Measurements from ENCODE around the gene MAMDC4.

The MAMDC4 gene

DNA sequence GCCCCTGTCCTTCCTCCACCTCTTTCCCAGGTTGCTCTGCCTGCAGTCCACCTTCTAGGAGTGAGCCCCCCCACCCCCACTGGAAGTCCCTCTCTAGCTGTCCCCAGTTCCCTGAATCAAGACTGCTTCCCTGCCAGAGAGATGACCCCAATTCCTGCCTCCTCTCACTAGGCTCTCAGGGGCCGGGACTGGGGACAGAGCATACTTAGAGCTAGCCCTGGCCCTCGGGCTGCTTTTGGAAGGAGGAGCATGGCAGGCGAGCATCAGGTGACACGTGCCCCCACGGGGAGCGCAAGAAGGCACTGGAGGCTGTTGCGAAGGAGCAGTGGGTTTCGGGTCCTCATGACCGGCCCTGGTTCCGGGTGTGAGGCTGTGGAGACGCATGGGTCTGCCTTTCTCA is 43.9 kb downstream of the MAMDC4 start:
- no peak for DNase-seq

DNA sequence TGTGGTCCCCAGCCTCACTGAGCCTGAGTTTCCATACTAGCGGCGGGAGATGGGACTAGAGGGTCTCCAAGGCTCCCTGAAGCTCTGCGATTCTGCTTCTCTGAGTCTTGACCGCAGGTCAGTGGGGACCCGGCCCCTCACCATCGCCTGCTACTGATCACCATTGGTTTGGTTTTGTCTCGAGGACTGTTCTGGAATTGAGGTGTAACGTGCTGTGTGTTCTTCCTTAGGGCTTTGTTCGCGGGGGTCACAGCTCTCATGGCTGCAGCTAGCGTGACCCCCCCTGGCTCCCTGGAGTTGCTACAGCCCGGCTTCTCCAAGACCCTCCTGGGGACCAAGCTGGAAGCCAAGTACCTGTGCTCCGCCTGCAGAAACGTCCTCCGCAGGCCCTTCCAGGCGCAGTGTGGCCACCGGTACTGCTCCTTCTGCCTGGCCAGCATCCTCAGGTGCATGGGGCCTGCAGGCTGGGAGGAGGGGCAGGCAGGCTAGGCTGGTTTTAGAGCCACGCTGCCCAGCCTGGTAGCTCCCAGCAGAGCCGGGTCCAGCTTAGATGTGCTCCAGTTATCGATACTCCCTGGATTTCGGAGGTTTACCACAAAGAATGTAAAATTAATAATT is 46.4 kb downstream of the MAMDC4 start:
- no peak for DNase-seq

DNA sequence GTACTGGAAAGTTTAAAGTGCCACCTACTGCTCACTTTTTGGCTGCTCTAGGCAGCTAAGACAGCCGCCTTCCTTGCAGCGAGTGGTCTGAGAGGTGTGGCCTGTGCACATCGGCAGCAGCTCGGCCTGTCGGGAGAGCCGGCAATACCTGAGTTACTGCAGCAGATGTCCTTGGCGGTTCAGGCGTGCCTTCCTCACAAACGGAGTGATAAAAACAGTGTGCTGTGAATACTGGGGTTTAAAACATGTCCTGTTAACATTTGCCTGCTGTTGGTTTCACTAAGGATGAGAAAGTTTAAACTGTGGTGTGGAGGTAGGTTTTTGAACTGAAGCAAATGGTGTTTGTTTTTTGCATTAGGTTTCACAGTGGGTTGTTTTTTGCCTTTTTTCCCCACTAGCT is 47.0 kb downstream of the MAMDC4 start:
- no peak for DNase-seq

DNA sequence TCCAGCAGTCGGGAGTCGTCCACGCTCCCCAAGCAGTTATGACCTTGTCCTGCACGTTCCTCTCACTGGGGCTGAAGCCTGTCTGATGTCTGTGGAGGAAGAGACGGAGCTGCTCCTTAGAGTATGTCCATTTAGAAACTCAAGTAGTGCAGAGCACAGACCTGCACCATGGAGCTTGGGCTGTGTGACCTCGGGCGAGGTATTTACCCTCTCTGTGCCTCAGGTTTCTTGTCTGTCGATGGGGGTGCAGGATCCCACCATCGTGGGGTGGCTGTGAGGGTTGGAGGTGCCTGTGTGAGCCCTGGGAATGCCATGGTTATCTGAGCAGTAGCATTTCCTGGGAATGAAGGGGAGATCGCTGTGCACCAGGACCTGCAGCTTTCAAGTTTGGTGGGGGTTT is 48.4 kb downstream of the MAMDC4 start:
- DNase-seq = no peak

DNA sequence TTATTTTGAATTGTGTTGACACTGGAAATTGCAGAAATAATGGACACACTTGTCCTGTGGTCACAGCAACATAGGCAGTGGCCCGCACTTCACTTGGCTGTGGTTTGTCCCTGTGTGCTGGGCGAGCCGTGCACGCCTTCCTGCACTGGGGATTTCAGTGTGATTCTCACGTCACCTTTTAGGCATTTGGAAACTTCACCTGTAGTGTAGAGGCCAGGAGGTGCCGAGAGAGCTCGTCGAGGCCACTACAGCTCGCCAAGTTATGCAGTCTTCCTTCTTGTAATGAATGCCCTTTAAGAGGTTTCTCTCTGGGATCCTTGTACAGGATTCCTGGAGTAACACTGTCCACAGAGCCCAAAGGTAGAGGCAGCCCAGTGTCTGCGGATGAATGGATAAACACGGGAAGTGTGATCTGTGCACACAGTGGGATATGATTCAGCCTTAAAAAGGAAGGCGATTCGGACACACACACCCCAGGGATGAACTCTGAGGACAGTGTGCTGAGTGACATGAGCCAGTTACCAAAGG is 48.9 kb downstream of the MAMDC4 start:
- DNase-seq = no peak

DNA sequence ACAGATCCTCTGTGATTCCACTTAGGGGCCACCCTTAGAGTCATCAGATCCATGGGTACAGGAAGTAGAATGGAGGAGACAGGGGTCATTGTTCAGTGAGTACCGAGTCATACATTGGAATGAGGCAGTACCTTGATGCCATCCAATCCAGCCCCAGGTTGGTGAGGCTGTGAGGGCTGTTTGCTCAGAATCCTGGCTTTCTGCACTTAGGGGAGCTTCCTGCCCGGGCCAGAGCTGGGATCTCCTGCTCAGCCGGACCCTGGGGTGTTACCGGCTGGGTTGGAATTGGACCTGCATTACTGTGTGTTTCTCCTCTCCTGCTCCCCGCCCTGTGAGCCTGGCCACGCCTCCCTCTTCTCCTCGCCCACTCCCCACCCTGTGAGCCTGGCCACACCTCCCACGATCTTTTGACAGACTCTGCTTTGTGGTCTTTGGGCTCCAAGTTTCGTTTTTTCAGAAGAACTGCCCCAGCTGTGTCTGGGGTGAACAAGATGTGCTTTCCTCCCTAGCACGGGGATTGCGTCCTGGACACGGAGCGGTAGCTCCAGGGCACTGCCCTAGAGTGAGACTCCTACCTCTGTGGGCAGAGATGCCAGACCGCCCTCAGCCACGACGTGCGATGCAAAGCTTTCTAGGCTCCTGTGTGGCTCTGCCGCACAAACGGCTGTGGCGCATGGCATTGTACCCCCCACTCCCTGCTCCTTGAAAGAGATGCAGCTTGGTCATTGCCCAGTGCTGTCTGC is 49.5 kb downstream of the MAMDC4 start:
- DNase-seq = peak; percentile 92

DNA sequence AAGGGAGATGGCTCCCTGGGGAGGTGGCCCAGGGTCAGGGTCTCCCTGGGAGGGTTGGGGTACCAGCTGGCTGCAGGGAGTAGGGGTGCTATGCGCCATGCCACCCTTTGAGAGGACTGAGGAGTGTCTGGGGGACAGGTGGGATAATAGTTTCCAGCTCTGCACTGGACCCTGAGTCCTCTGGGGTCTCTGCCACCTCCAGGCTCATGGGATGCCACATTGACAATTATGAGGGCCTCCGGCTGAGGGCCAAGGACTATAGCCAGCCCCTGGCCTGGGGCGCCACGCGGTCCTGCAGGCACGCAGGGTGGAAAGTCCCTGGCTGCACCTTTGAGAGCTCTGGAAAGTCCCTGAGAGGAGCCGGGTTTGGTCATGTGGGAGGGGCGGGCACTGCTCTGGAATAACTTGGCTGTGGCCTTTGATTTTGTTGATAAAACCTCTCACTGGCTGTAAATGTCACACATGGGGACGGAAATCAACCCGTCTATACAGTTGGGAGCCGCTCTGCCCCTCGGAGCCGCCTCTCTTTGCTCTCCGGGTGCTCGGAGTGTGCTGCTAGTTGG is 50.2 kb downstream of the MAMDC4 start:
- peak; percentile 96 for DNase-seq

DNA sequence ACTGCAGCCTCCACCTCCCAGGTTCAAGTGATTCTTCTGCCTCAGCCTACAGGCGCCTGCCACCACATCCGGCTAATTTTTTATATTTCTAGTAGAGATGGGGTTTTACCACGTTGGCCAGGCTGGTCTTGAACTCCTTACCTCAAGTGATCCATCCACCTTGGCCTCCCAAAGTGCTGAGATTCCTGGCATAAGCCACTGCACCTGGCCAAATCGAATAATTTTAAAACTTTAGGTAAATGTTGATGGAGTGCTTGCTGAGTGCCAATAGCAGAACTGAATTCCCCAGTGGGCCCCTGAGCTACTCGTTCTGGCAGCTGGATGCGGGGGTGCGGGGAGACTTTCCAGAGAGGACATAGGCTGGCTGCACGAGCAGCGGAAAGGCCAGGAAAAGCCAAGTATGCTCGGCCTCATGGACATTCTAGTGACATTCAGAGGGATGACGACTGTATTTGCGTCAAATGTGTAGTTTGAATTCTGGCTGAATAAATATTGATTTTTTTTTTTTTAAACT is 51.0 kb downstream of the MAMDC4 start:
- peak; percentile 69 for DNase-seq

DNA sequence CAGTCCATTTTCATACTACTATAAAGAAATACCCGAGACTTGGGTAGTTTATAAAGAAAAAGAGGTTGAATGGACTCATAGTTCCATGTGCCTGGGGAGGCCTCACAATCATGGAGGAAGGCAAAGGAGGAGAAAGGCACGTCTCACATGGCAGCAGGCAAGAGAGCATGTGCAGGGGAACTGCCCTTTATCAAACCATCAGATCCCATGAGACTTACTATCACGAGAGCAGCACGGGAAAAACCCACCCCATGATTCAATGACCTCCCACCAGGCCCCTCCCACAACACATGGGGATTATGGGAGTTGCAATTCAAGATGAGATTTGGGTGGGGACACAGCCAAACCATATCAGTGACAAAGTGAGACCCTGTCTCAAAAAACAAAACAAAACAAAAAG is 54.1 kb downstream of the MAMDC4 start:
- no peak for DNase-seq

DNA sequence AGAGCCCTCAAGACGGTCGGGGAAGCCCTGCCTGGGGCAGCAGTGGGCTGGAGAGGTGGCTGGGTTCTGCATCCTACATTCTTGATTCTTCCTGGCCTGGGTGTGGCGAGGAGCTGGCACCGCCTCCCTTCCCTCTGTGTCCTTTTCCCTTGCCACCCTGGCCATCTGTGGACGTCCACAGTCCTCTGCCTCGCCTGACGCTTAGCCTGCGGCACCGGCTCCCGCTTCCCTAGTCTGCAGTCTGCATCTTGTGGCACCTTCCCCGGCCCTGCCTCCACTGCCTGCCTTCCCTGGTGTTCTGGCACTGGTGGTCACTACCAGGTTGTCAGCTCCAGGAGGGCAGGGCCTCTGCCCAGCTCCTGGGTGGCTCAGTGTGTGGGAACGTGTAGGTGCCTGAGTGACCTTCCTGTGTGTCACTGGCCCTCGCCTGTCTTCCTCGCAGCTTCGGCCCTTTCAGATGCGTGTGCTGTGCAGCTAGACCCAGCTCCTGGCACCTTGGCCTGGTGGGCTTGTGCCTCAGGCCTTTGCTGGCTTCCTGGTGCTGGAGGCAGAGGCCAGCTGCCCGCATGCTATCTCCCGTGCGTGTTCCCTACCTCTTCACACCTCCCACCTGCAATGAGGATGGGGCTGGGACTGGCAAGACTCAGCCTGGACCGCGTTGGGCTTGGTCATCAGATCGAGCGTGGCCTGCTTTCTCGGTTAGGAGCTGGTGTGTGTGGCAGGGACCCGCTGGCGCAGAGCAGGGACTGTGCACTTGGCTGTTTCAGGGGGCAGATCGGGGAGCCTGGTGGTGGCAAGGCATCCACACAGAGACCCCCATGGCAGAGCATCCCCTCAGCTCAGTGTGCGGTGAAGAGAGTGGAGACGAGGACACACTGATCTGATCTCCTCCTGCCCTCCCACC is 55.1 kb downstream of the MAMDC4 start:
- no peak for DNase-seq

Data from activated effector memory CD4-positive, alpha-beta T cell treated with anti-CD3 and anti-CD28 coated beads, Interleukin-2, amount 50 U/mL, for 16 hours (primary cell).